EH (cell line): Measurements from ENCODE around the gene IRF6.

Experiments used
- DNase-seq: peaks from one replicate; pipeline ENCODE4 v3.0.0-alpha.2; 2015; ENCODE audit warnings: low read depth

IRF6 gene

DNA sequence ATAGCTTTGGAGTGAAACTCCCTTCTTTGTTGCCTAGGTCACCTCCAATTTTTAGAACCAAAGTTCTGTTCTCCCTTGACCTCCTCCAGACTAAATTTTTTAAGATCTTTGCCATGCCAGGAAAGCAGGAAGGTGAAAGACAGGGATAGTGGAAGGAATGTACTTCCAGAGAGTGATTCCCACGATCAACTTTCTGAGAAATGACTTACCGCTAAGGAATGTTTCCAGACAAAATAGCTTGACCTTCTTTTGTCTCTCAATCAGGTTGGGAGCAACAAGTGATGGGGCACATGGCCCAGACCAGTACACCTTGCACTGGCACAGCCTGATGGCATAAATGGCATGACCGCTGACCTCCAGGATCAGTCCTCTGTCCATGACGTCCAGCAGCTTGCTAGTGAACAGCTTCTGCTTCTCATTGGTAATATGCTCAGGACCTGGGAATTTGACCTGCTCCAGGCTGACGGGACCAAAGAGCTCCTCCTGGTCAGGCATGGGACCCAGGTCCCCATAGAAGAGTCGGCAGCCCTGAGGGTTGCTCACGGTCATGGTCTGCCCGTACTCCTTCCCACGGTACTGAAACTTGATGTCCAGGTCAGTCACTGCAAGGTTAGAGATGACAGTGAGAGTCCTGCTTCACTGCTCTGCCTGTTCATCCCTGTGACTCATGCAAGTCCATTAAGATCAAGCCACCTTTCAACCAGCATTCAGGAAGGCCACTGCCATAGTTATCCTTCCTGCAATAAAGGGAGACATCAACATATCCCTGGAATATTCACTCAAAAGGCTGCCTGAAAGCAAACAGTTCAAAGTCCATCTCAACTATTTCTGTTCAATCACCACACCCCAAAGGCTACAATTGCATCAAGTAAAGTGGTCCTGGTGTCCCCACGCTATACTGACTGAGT lies 15.4 kb downstream of the IRF6 start:
- peak; percentile 57 for DNase-seq

DNA sequence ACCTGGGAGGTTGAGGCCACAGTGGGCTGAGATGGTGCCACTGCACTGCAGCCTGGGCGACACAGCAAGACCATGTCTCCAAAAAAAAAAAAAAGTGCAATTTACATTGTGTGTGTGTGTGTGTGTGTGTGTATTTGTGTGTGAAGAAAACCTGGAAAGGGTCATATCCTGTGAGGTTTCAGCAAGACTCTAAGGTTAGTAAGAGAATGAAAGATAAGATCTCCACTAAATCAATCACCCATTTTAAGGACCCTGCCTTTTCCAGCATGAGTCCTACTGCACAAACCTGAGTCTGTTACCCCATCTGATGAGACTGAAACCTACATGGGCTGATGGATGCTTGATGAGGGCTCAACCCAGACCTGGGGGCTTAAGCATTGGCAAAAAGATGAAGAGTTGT lies 16.7 kb downstream of the IRF6 start:
- DNase-seq, result no peak

GRCh38 chr1:209787551-209787950 lies 18.4 kb downstream of the IRF6 start:
- peak; percentile 44 for DNase-seq

DNA sequence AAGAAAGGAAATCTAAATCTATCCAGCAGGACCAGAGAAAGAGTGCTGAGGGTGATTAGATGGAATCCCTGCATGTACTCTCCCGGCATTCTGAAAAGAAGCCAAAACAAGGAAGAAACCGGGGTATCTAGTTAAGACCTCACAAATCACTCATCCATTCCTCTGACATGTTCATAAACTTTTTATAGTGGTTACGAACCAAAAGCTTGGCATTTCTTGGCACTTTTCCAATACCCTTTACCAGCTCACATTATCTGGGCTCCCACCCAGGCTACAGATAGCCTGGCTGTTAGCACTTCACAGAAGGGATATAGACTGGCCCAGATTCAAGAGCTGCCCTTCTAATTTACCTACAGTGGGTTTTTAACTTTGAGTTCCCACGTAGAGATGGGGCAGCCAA lies 19.8 kb downstream of the IRF6 start:
- DNase-seq, result no peak

DNA sequence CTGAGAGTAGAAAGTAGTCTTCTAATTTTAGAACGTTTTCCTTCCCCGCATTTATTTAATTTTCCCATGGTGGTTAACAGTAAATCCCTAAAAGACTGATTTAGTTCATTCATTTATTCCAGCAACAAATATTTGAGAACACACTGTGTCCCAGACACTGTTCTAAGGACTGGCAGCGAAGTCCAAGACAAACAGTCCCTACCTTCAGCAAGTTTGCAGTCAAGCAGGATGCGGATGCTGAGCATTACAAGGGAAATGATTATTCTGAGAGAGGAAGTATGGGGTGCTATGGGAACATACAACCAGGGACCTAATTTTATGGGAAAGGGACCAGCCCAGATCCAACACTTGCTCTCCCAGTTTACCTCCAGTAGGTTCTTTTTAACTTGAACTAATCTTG lies 20.4 kb downstream of the IRF6 start:
- no peak for DNase-seq

GRCh38 chr1:209784265-209785169 lies 21.4 kb downstream of the IRF6 start, which contains the start of gene C1orf74:
Gene C1orf74 (minus strand): TSS chr1:209784559. CDS start chr1:209783634, 925 bp downstream.
- peak; percentile 98 for DNase-seq

DNA sequence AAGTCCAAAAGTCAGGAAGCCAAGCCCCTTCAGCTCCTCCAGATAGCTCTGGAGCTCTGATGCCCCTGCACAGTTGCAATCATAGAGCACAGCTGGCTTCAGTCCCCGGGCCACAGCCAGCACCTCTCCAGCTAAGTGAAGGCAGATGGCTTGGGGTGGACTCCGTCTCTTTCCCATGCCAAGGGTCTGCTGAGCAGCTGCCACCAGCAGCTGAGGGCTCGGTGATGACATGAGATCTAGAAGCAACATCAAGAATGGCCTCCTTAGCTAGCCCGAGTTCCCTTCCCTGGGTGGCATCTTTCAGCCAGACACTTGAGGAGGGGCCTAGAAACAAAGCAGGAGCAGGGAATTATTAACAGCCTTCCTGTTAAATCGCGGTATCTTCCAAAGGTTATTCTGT lies 22.6 kb downstream of the IRF6 start:
- no peak for DNase-seq

- DNase-seq, result no peak
Measured at GRCh38 chr1:209780268-209780667, 25.7 kb downstream of the IRF6 start.

DNA sequence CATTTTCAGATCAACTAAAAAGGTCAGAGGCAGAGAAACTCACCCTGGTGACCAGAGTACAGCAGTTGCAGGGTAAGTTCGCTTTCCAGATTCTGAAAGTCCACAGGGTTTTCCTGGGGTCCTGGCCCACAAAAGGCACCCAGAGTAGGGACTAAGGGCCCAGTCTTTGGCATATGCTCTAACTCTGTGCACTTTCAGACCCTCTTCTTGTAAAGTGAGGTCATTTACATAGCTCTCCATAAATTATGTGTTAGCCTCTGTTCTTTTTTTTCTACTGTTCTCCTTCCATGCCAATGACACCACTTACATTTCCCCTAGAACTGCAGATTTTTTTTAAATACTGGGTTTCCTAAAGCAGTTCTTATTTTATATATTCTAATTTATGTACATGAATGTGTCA lies 27.8 kb downstream of the IRF6 start:
- no peak for DNase-seq

- no peak for DNase-seq
Measured at GRCh38 chr1:209777587-209777986, 28.4 kb downstream of the IRF6 start.

DNA sequence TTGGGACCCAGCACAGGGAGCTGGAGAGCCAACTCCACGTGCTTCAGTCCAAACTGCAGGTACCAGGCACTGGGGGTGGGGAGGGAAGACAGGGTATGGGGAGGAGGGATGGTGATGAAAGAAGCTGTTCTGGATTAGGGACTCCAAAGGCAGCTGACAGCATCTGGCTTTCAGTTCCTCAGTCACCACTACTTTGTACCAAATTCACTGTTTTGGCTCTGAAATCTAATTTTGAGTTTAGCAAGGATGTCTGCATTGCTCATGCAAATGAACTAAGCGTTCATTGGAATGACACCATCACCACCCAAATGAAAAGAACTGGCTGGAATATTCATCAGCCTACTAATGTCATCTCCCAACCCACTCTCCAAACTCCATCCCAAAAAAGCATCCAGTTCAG lies 30.3 kb downstream of the IRF6 start:
- no peak for DNase-seq

GRCh38 chr1:209774592-209774991 lies 31.4 kb downstream of the IRF6 start:
- DNase-seq, result no peak

- peak; percentile 44 for DNase-seq
Measured at GRCh38 chr1:209772126-209772525, 33.8 kb downstream of the IRF6 start.

GRCh38 chr1:209770636-209771415 lies 35.1 kb downstream of the IRF6 start:
- DNase-seq, result no peak

DNA sequence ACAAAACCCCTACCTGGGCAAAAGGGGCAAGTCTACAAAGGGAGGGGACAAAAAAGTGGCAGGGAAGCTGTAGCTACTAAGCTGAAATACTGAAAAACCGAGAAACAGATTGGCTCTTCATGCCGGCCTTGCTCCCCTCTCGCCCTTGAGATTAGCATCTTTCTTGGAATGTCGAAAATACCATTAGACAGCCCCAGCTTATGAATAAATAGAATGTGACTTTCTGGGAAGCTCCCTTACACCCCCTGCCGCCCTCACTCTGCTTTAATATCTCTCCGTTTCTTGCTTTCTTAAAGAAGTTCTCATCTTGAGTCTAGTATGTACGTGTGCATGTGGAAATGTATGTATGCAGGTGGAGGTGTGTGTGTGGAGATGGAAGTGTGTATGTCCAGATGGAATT lies 36.0 kb downstream of the IRF6 start:
- DNase-seq, result peak; percentile 70

GRCh38 chr1:209769171-209769904 lies 36.6 kb downstream of the IRF6 start:
- DNase-seq, result peak; percentile 97

DNA sequence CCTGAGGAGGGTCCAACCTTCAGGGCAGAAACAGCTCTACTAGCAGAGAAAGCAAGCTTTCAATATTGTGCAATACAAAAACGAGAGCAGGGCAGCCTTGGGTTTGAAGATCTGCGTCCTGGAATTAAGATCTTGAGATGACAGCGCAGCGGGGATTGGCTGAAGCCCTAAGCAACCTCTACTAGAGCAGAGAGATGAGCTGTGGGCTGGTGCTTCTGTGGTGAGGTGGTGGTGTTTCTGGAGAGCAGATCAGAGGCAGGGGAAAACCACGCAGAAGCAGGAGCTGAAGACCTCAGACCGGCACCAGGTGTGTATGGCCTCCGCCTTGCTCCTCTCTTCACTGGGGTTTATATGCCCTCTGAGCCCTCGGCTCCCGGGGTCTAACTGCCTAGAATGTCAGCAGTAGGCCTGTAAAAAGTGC lies 37.6 kb downstream of the IRF6 start:
- DNase-seq, result no peak

DNA sequence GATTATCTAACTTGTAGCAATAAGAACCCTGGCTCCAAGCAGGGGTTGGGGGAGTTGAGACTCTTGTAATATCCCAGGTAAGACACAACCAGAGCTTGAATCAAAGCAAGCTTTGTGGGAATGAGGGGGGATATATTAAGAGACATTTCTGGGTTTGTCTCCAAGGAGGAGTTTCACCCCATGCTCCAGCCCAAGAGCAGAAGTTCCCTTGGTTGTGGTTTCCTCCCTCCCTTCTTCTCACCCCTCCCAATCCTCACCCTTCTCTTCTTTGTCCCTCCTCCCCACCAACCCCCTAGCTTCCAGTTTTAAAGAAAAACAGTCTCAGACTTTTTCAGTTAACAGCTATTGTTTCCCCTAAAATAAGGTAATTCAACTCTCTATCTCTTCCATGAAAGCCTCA lies 38.2 kb downstream of the IRF6 start:
- peak; percentile 22 for DNase-seq

- DNase-seq, result no peak
Measured at GRCh38 chr1:209767096-209767495, 38.8 kb downstream of the IRF6 start.

DNA sequence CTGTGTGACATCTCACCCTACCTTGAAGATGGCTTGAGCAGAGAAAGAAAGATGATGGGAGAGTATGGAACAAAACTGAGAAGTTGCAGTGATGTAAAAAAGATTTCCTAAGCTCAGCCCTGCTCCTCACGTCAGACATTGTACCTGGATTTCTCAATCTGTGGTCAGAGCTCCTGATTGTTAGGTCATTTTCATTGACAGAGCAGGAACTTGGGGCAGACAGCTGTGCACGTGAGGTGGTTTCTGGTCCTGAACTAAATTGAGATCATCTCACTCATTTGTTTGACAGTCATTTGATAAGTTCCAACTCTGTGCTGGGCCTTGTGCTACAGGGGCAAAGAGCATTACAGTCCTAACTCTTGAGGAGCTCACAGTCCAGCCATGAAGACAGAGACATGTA lies 39.9 kb downstream of the IRF6 start:
- no peak for DNase-seq

GRCh38 chr1:209761011-209761635 lies 44.8 kb downstream of the IRF6 start:
- peak; percentile 51 for DNase-seq
